Measurements from ENCODE around the gene CD5L.

Gene CD5L

GRCh38 chr1:157798211-157798610 lies 43.4 kb downstream of the CD5L start:
- TF ChIP-seq, protein P1, sequence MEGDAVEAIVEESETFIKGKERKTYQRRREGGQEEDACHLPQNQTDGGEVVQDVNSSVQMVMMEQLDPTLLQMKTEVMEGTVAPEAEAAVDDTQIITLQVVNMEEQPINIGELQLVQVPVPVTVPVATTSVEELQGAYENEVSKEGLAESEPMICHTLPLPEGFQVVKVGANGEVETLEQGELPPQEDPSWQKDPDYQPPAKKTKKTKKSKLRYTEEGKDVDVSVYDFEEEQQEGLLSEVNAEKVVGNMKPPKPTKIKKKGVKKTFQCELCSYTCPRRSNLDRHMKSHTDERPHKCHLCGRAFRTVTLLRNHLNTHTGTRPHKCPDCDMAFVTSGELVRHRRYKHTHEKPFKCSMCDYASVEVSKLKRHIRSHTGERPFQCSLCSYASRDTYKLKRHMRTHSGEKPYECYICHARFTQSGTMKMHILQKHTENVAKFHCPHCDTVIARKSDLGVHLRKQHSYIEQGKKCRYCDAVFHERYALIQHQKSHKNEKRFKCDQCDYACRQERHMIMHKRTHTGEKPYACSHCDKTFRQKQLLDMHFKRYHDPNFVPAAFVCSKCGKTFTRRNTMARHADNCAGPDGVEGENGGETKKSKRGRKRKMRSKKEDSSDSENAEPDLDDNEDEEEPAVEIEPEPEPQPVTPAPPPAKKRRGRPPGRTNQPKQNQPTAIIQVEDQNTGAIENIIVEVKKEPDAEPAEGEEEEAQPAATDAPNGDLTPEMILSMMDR (IDR thresholded peaks at IDR 0.05; ENCODE audit: low read depth, low read length, missing control alignments), result no peak
- no peak for DNase-seq (ENCODE audit: extremely low read depth, low read depth)
- no peak overlapping the region for H3K4me3 ChIP-seq (replicated peaks; ENCODE audit: low read depth, low read length)

DNA sequence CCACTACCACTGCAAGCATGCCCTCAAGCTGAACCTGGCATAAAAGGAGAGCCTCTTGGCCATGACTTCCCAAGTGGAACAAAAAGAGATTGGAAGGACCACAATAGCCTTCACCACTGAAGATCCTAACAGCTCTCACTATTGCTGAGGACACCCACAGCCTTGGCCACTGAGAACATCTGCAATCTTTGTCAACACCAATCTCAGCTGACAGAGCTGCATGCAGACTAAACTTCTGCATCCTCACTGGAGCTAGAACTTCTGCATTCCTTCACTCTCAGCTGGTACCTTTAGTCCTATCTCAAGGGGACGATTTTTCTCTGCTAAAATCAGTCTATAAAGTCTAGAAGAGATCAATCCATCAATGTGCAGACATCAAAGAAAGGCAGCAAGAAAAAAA lies 56.4 kb downstream of the CD5L start:
- no peak for DNase-seq (ENCODE audit: extremely low read depth, low read depth)
- no peak overlapping the region for H3K4me3 ChIP-seq (replicated peaks; ENCODE audit: low read depth, low read length)
- TF ChIP-seq, protein P1 (IDR thresholded peaks at IDR 0.05; ENCODE audit: low read depth, low read length, missing control alignments), result no peak

- no peak overlapping the region for H3K4me3 ChIP-seq (replicated peaks; ENCODE audit: low read depth, low read length)
Observed at GRCh38 chr1:157784801-157785200, 56.8 kb downstream of the CD5L start.

DNA sequence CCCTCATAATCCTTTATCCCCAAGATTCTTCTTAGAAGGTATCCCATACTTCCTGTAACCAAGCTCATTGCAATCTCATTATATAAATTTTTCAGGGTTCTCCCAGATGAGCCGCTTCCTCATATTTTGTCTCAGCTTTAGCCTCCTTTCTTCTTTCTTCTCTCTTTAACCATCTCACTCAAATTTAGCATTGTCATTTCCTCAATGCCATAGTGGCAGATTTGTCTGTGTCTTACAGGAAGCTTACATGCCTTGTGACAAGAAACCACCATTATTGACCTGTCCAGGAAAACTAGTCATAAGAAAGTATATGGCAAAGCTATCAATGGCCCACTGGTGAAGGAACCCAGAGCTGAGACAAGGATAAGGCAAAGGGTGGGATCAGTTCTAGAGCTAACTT lies 58.7 kb downstream of the CD5L start:
- TF ChIP-seq, protein P1 (IDR thresholded peaks at IDR 0.05; ENCODE audit: low read depth, low read length, missing control alignments), result no peak
- no peak for DNase-seq (ENCODE audit: extremely low read depth, low read depth)
- no peak overlapping the region for H3K4me3 ChIP-seq (replicated peaks; ENCODE audit: low read depth, low read length)

More at GRCh38 chr1:157784801-157785200, 56.8 kb downstream of the CD5L start:
- no peak for DNase-seq (ENCODE audit: extremely low read depth, low read depth)
- TF ChIP-seq, protein P1 (IDR thresholded peaks at IDR 0.05; ENCODE audit: low read depth, low read length, missing control alignments), result no peak

DNA sequence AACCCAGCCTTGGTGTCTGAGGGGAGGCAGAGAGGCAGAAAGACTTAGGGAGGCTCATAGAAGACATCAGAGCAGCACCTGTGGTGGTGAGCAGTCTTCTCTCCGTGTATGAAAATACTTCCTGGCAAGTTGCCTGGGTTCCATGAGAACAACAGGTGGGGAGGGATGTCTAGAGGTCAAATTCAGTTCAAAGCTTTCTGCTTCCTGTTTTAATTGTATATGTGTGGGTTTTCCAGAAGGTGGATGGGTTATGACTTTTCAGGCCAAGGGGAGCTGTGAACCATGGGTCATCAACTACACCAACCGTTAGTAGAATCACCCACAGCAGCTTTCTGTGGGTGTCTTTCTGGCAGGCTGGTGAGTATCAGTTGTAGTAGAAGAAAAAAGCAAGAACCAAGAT lies 60.6 kb downstream of the CD5L start:
- TF ChIP-seq, protein P1 (IDR thresholded peaks at IDR 0.05; ENCODE audit: low read depth, low read length, missing control alignments), result no peak
- no peak for DNase-seq (ENCODE audit: extremely low read depth, low read depth)
- no peak overlapping the region for H3K4me3 ChIP-seq (replicated peaks; ENCODE audit: low read depth, low read length)
